ENCODE data around the gene SUPT4H1. TPM values are rescaled to one million over a fixed set of nuclear protein-coding genes. Genes with fewer than 3 reads are reported as not detected.

Gene SUPT4H1
- total and polyA plus RNA-seq, 9 of the 15 experiments (the other 6 are each of a cell fraction or from before 2014, with no cell fraction given), result 62.1 to 320 (median 117) TPM

DNA sequence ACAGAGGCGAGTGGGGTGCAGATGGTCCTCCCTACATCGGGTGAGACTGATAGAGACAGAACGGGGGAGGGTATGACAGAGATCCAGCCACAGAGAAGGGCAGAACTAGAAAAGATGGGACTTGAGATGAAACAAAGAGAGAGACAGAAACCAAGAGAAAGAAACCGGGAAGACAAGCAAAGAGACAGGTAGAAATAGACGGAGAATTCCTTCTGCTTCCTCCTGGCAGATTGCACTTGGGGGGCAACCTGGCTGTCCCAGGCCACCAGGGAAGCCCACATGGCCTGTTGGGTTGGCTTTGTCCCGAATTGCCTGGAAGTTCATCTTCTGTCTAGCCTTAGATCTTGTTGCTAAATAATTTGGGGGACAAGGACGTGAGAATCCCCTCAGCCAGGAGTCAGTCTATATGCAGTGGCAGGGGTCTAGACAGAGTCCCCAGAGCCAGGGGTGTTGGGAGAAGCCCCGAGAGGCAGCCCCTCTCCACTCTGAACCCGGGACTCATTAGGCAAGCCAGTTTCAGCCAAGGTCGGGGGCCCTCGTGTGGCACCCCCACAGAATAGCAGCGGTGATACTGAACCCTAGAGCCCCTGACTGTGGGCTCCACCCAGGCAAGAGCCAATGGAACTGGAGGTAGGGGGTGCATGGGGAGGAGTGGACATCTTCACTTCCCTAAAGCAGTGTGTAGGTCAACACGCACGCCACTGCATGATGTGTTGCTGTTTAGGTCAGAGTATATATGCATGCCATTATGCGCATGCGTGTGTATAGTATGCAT lies 22.8 kb downstream of the SUPT4H1 start (continued):
- TF ChIP-seq, protein P1, sequence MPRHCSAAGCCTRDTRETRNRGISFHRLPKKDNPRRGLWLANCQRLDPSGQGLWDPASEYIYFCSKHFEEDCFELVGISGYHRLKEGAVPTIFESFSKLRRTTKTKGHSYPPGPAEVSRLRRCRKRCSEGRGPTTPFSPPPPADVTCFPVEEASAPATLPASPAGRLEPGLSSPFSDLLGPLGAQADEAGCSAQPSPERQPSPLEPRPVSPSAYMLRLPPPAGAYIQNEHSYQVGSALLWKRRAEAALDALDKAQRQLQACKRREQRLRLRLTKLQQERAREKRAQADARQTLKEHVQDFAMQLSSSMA (CRISPR knock-in tag; IDR thresholded peaks at IDR 0.05), result 0 out of 2 replicates have a peak, but pooled peaks have one; percentile 17
- peak; percentile 45; the same call in 1 of the 2 replicates for TF ChIP-seq CHD2 (IDR thresholded peaks at IDR 0.05; ENCODE audit: low read depth, low read length)
- TF ChIP-seq, protein P2, sequence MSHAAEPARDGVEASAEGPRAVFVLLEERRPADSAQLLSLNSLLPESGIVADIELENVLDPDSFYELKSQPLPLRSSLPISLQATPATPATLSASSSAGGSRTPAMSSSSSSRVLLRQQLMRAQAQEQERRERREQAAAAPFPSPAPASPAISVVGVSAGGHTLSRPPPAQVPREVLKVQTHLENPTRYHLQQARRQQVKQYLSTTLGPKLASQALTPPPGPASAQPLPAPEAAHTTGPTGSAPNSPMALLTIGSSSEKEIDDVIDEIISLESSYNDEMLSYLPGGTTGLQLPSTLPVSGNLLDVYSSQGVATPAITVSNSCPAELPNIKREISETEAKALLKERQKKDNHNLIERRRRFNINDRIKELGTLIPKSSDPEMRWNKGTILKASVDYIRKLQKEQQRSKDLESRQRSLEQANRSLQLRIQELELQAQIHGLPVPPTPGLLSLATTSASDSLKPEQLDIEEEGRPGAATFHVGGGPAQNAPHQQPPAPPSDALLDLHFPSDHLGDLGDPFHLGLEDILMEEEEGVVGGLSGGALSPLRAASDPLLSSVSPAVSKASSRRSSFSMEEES (CRISPR knock-in tag; IDR thresholded peaks at IDR 0.05), result peak; percentile 24; the same call in 1 of the 2 replicates
- TF ChIP-seq, protein P3, sequence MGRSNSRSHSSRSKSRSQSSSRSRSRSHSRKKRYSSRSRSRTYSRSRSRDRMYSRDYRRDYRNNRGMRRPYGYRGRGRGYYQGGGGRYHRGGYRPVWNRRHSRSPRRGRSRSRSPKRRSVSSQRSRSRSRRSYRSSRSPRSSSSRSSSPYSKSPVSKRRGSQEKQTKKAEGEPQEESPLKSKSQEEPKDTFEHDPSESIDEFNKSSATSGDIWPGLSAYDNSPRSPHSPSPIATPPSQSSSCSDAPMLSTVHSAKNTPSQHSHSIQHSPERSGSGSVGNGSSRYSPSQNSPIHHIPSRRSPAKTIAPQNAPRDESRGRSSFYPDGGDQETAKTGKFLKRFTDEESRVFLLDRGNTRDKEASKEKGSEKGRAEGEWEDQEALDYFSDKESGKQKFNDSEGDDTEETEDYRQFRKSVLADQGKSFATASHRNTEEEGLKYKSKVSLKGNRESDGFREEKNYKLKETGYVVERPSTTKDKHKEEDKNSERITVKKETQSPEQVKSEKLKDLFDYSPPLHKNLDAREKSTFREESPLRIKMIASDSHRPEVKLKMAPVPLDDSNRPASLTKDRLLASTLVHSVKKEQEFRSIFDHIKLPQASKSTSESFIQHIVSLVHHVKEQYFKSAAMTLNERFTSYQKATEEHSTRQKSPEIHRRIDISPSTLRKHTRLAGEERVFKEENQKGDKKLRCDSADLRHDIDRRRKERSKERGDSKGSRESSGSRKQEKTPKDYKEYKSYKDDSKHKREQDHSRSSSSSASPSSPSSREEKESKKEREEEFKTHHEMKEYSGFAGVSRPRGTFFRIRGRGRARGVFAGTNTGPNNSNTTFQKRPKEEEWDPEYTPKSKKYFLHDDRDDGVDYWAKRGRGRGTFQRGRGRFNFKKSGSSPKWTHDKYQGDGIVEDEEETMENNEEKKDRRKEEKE (IDR thresholded peaks at IDR 0.05; ENCODE audit: borderline replicate concordance in 1 of 2, control insufficient read depth in 1 of 2, low read depth in 2 of 2, low read length in 1 of 2), result peak in 1 of 2 experiments; percentile 90; a peak in 3 of 4 replicates
- TF ChIP-seq SP1 (CRISPR knock-in tag; IDR thresholded peaks at IDR 0.05), result no peak; the same call in 1 of the 2 replicates
- TF ChIP-seq C11orf30 (IDR thresholded peaks at IDR 0.05; ENCODE audit: low read depth), result no peak
- TF ChIP-seq TAF7 (tag; IDR thresholded peaks at IDR 0.05), result no peak
- TF ChIP-seq, protein P4, sequence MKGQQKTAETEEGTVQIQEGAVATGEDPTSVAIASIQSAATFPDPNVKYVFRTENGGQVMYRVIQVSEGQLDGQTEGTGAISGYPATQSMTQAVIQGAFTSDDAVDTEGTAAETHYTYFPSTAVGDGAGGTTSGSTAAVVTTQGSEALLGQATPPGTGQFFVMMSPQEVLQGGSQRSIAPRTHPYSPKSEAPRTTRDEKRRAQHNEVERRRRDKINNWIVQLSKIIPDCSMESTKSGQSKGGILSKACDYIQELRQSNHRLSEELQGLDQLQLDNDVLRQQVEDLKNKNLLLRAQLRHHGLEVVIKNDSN (CRISPR knock-in tag; IDR thresholded peaks at IDR 0.05), result no peak
- TF ChIP-seq, protein P5, sequence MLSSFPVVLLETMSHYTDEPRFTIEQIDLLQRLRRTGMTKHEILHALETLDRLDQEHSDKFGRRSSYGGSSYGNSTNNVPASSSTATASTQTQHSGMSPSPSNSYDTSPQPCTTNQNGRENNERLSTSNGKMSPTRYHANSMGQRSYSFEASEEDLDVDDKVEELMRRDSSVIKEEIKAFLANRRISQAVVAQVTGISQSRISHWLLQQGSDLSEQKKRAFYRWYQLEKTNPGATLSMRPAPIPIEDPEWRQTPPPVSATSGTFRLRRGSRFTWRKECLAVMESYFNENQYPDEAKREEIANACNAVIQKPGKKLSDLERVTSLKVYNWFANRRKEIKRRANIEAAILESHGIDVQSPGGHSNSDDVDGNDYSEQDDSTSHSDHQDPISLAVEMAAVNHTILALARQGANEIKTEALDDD (IDR thresholded peaks at IDR 0.05), result peak; percentile 61; the same call in 1 of the 2 replicates
- no peak for TF ChIP-seq E2F3 (CRISPR knock-in tag; IDR thresholded peaks at IDR 0.05)
- peak; percentile 30; the same call in 1 of the 2 replicates for TF ChIP-seq MAFK (IDR thresholded peaks at IDR 0.05; ENCODE audit: low read length)
- no peak for TF ChIP-seq YBX1 (IDR thresholded peaks at IDR 0.05)
- no peak for TF ChIP-seq RBM14 (IDR thresholded peaks at IDR 0.05; ENCODE audit: borderline replicate concordance, insufficient read depth, low read depth, low read length)
- TF ChIP-seq, protein P6, sequence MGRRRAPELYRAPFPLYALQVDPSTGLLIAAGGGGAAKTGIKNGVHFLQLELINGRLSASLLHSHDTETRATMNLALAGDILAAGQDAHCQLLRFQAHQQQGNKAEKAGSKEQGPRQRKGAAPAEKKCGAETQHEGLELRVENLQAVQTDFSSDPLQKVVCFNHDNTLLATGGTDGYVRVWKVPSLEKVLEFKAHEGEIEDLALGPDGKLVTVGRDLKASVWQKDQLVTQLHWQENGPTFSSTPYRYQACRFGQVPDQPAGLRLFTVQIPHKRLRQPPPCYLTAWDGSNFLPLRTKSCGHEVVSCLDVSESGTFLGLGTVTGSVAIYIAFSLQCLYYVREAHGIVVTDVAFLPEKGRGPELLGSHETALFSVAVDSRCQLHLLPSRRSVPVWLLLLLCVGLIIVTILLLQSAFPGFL (CRISPR knock-in tag; IDR thresholded peaks at IDR 0.05), result peak; percentile 89; the same call in 1 of the 2 replicates
- TF ChIP-seq ESRRA (IDR thresholded peaks at IDR 0.05; ENCODE audit: borderline replicate concordance, low read depth), result peak; percentile 71; the same call in 1 of the 2 replicates
